HepG2 (cell line): Measurements from ENCODE around the gene CTNNAL1. TPM values are rescaled to one million over a fixed set of nuclear protein-coding genes. Genes with fewer than 3 reads are reported as not detected.
A peak's percentile ranks its signal among the peaks of the same experiment; 100 is the strongest.

Experiments
- HOXA9 ChIP-seq: sonication (generic); formaldehyde crosslinking; IDR thresholded peaks from 2 replicates; pipeline ENCODE4 v1.8.1; 2022; ENCODE audit warnings: missing genetic modification reagents, mild to moderate bottlenecking, moderate library complexity, borderline replicate concordance
- PRPF4 ChIP-seq: fragments of 200-400 bp; formaldehyde crosslinking; IDR thresholded peaks from 2 replicates; pipeline ENCODE4 v1.6.1; 2016; ENCODE audit warnings: low read length, low read depth; ENCODE audit not compliant: poor library complexity, severe bottlenecking
- RBFOX2 ChIP-seq: fragments of 200-400 bp; formaldehyde crosslinking; IDR thresholded peaks from 2 replicates; pipeline ENCODE4 v1.6.1; 2017; ENCODE audit warnings: low read depth, mild to moderate bottlenecking, low read length
- SOX13 ChIP-seq, 3 experiments: fragments of 450-650 bp in 1 of 3; sonication (generic) in 1 of 3; formaldehyde crosslinking in 1 of 3; IDR thresholded peaks in 2 of 3; conservative IDR thresholded peaks in 1 of 3; 2 replicates each; pipeline versions ENCODE4 v1.5.0 to v1.6.1; 2016 to 2020; ENCODE audit warnings: antibody characterized with exemption in 1 of 3, mild to moderate bottlenecking in 1 of 3, missing compliant biosample characterization in 1 of 3, missing genetic modification reagents in 1 of 3, moderate library complexity in 1 of 3
- SP1 ChIP-seq, 2 experiments: fragments of 450-650 bp in 1 of 2; sonication (generic) in 1 of 2; formaldehyde crosslinking in 1 of 2; IDR thresholded peaks; 2 replicates each; pipeline versions ENCODE4 v1.4.0 to v1.6.1; 2016 to 2020; ENCODE audit warnings: missing genetic modification reagents in 1 of 2
- TCF7 ChIP-seq: sonication (generic); IDR thresholded peaks from 2 replicates; pipeline ENCODE4 v1.6.1; 2016; ENCODE audit warnings: antibody characterized with exemption, low read depth
- ZNF331 ChIP-seq: sonication (generic); formaldehyde crosslinking; IDR thresholded peaks from 2 replicates; pipeline ENCODE4 v1.4.0; 2020; ENCODE audit warnings: missing genetic modification reagents
- polyA plus RNA-seq, 8 experiments: library from polyadenylated mRNA; depleted of rRNA in 3 of 8; stranded (reverse) in 7 of 8; unstranded in 1 of 8; fragments of >200 nt; fragmentation: Illumina TruSeq in 4 of 8; extraction: Trizol in 4 of 8; gene quantifications; 2 replicates each; pipeline versions ENCODE4 v1.2.1 to v1.2.3, GENCODE V29; 2011 to 2016; ENCODE audit warnings: low read depth in 4 of 8, missing spikeins in 1 of 8, mixed read lengths in 1 of 8; ENCODE audit not compliant: insufficient read depth in 1 of 8
- total RNA-seq, 5 experiments: library from RNA; depleted of rRNA; stranded (reverse); fragments of >200 nt; fragmentation: Illumina TruSeq; extraction: Trizol; gene quantifications; 2 replicates each; pipeline ENCODE4 v1.2.3, GENCODE V29; 2016; ENCODE audit warnings: low read depth in 1 of 5
- TF ChIP-seq, protein P1 (sequence below): sonication (generic); formaldehyde crosslinking; IDR thresholded peaks from 2 replicates; pipeline ENCODE4 v1.4.0; 2020; ENCODE audit warnings: missing genetic modification reagents
- TF ChIP-seq, protein P2 (sequence below): sonication (generic); formaldehyde crosslinking; IDR thresholded peaks from 2 replicates; pipeline ENCODE4 v1.4.0; 2020; ENCODE audit warnings: missing genetic modification reagents, borderline replicate concordance

The CTNNAL1 gene
- total and polyA plus RNA-seq, 2 of the 13 experiments (the other 11 are each of a cell fraction or from before 2014, with no cell fraction given): 32.0 to 162 TPM

DNA sequence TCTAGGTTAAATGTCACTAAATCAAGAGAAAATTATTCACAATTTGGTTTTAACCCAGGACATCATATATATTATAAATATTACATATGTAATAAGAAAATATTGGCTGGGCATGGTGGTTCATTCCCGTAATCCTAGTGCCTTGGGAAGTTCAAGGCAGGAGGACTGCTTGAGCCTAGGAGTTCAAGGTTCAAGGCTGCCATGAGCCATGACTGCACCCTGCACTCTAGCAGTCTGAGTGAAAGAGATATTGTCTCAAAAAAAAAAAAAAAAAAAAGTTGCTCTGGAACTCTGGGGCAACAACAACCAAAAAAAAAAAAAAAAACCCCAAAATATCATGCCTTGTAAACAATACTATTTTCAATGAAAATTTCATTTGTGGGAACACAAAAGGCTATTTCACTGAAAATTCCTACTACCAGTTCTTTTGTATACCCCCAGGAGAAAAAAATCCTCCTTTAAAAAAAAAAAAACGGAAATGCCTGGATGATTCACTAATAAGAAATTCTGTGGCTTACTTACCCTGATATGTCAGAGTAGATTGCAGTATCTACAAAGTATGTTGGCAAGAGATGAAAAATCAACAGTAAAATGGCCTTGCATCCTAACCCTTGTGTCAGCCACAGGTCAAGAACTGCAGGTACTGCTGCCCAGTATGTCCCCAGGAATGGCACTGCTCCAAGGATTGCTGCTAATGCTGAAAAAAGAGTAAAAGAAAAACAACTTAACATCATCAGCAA, 22.6 kb upstream of the CTNNAL1 start (continued):
- TF ChIP-seq SOX13 (IDR thresholded peaks at IDR 0.05): no peak
- TF ChIP-seq SOX13 (CRISPR knock-in tag; conservative IDR thresholded peaks at IDR 0.05 in 1 of 2, IDR thresholded peaks at IDR 0.05 in 1 of 2): peak in 1 of 2 experiments; percentile 53; a peak in 1 of 4 replicates
- no peak for TF ChIP-seq ZNF331
- TF ChIP-seq HOXA9 (CRISPR knock-in tag): no peak
- TF ChIP-seq, protein P1, sequence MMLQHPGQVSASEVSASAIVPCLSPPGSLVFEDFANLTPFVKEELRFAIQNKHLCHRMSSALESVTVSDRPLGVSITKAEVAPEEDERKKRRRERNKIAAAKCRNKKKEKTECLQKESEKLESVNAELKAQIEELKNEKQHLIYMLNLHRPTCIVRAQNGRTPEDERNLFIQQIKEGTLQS (CRISPR knock-in tag): peak; percentile 50; the same call in 1 of the 2 replicates
- peak; percentile 45 for TF ChIP-seq TCF7
- no peak for TF ChIP-seq SP1 (IDR thresholded peaks at IDR 0.05)
- no peak for TF ChIP-seq SP1 (CRISPR knock-in tag; IDR thresholded peaks at IDR 0.05)
- no peak for TF ChIP-seq RBFOX2
- no peak for TF ChIP-seq PRPF4
- TF ChIP-seq, protein P2, sequence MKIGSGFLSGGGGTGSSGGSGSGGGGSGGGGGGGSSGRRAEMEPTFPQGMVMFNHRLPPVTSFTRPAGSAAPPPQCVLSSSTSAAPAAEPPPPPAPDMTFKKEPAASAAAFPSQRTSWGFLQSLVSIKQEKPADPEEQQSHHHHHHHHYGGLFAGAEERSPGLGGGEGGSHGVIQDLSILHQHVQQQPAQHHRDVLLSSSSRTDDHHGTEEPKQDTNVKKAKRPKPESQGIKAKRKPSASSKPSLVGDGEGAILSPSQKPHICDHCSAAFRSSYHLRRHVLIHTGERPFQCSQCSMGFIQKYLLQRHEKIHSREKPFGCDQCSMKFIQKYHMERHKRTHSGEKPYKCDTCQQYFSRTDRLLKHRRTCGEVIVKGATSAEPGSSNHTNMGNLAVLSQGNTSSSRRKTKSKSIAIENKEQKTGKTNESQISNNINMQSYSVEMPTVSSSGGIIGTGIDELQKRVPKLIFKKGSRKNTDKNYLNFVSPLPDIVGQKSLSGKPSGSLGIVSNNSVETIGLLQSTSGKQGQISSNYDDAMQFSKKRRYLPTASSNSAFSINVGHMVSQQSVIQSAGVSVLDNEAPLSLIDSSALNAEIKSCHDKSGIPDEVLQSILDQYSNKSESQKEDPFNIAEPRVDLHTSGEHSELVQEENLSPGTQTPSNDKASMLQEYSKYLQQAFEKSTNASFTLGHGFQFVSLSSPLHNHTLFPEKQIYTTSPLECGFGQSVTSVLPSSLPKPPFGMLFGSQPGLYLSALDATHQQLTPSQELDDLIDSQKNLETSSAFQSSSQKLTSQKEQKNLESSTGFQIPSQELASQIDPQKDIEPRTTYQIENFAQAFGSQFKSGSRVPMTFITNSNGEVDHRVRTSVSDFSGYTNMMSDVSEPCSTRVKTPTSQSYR (CRISPR knock-in tag): no peak
